Loucy (cell line): Measurements from ENCODE around the gene ZNF514.

Experiments
- H2AFZ ChIP-seq: fragments of 200-600 bp; sonication (generic); 2 replicates; pipeline ENCODE4 v1.6.0; 2016; ENCODE audit warnings: antibody characterized with exemption, mild to moderate bottlenecking, low read length, moderate library complexity
- H3F3A ChIP-seq: fragments of 200-600 bp; 2 replicates; pipeline ENCODE4 v1.6.0; 2016; ENCODE audit warnings: antibody characterized with exemption, low read depth, mild to moderate bottlenecking
- H3K27me3 ChIP-seq: fragments of 200-600 bp; sonication (generic); 2 replicates; pipeline ENCODE4 v1.6.1; 2014; ENCODE audit warnings: low read length, mild to moderate bottlenecking; ENCODE audit not compliant: insufficient read depth, poor library complexity, severe bottlenecking
- H3K36me3 ChIP-seq: fragments of 200-600 bp; sonication (generic); 2 replicates; pipeline ENCODE4 v1.6.1; 2016; ENCODE audit warnings: low read length; ENCODE audit not compliant: insufficient read depth
- H3K4me1 ChIP-seq: fragments of 200-600 bp; sonication (generic); 2 replicates; pipeline ENCODE4 v1.5.1; 2014; ENCODE audit warnings: low read length, mild to moderate bottlenecking; ENCODE audit not compliant: insufficient read depth, poor library complexity, severe bottlenecking
- H3K4me2 ChIP-seq: fragments of 200-600 bp; sonication (generic); 2 replicates; pipeline ENCODE4 v1.6.0; 2014; ENCODE audit warnings: antibody characterized with exemption, low read length, low read depth, mild to moderate bottlenecking; ENCODE audit not compliant: poor library complexity, severe bottlenecking
- H3K4me3 ChIP-seq: fragments of 200-600 bp; sonication (generic); 2 replicates; pipeline ENCODE4 v1.5.1; 2014; ENCODE audit warnings: low read length, mild to moderate bottlenecking, mixed read lengths; ENCODE audit not compliant: poor library complexity, severe bottlenecking
- H3K79me2 ChIP-seq: fragments of 200-600 bp; sonication (generic); 2 replicates; pipeline ENCODE4 v1.6.1; 2014; ENCODE audit warnings: low read length; ENCODE audit not compliant: insufficient read depth
- H3K9ac ChIP-seq: fragments of 200-600 bp; sonication (generic); 2 replicates; pipeline ENCODE4 v1.6.0; 2014; ENCODE audit warnings: mild to moderate bottlenecking, low read depth, low read length, moderate library complexity; ENCODE audit not compliant: poor library complexity, severe bottlenecking
- H3K9me2 ChIP-seq: fragments of 200-600 bp; sonication (generic); replicated peaks from 2 replicates; pipeline ENCODE4 v1.6.1; 2016; ENCODE audit warnings: low read depth, low read length, mixed read lengths
- H3K9me3 ChIP-seq: fragments of 200-600 bp; sonication (generic); 2 replicates; pipeline ENCODE4 v1.6.1; 2014; ENCODE audit warnings: mild to moderate bottlenecking, antibody characterized with exemption, low read length, low read depth; ENCODE audit not compliant: insufficient read depth
- H4K20me1 ChIP-seq: fragments of 200-600 bp; sonication (generic); 2 replicates; pipeline ENCODE4 v1.6.0; 2014; ENCODE audit warnings: antibody characterized with exemption, low read length, mild to moderate bottlenecking; ENCODE audit not compliant: insufficient read depth, poor library complexity, severe bottlenecking
- CTCF ChIP-seq: fragments of 200-600 bp; sonication (generic); conservative IDR thresholded peaks from 2 replicates; pipeline ENCODE4 v1.5.1; 2014; ENCODE audit warnings: mild to moderate bottlenecking, antibody characterized with exemption, low read length
- EZH2phosphoT487 ChIP-seq: fragments of 200-600 bp; IDR thresholded peaks from 2 replicates; pipeline ENCODE4 v1.6.1; 2018; ENCODE audit warnings: antibody characterized with exemption, mild to moderate bottlenecking, moderate library complexity, borderline replicate concordance

The ZNF514 gene

GRCh38 chr2:95115418-95115817 lies 44.2 kb downstream of the ZNF514 start:
- peak overlapping the region; percentile 21 for H3K4me2 ChIP-seq
- TF ChIP-seq EZH2phosphoT487 (no peak), CTCF (peak; percentile 83)
- H4K20me1 ChIP-seq, result peaks cover 35% of the 10 kb centered on the region
- peaks cover 24% of the 10 kb centered on the region for H3K79me2 ChIP-seq
- H3K9ac ChIP-seq, result no peak overlapping the region
- H3K4me3 ChIP-seq, result no peak overlapping the region
- H3F3A ChIP-seq, result no peaks in the 10 kb centered on the region
- H3K9me3 ChIP-seq, result no peaks in the 10 kb centered on the region
- no peak overlapping the region for H2AFZ ChIP-seq
- peaks cover 36% of the 10 kb centered on the region; the same call in 1 of the 2 replicates for H3K36me3 ChIP-seq
- H3K27me3 ChIP-seq, result no peaks in the 10 kb centered on the region
- peaks cover 35% of the 10 kb centered on the region for H3K4me1 ChIP-seq
- H3K9me2 ChIP-seq, result no peaks in the 10 kb centered on the region

DNA sequence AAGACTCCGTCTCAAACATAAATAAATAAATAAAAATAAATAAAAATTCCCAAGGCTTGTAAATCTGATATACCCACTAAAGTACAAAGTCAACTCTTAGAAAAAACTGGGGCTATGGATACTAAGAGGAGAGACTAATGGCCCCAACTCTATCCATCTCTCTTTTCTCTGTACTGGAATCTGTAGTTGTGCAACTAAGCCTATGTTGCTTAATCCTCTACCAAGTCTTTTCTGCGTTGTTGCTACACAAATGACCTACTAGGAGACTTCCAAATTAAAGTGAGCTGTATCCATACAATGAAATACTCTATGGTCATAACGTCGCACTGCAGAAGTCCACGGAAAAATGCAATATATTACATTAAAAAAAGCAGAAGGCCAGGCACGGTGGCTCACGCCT lies 46.2 kb downstream of the ZNF514 start:
- H3K36me3 ChIP-seq, result peaks cover 54% of the 10 kb centered on the region

GRCh38 chr2:95110395-95110794 lies 49.3 kb downstream of the ZNF514 start:
- H3K36me3 ChIP-seq, result peaks cover 82% of the 10 kb centered on the region
- no peaks in the 10 kb centered on the region for H3K9me3 ChIP-seq
- H4K20me1 ChIP-seq, result peaks cover 8% of the 10 kb centered on the region
- no peaks in the 10 kb centered on the region for H3K27me3 ChIP-seq
- H3F3A ChIP-seq, result no peaks in the 10 kb centered on the region
- TF ChIP-seq EZH2phosphoT487, result no peak
- no peak for TF ChIP-seq CTCF
- H3K9me2 ChIP-seq, result no peaks in the 10 kb centered on the region
- H2AFZ ChIP-seq, result no peak overlapping the region
- H3K4me2 ChIP-seq, result no peak overlapping the region
- no peak overlapping the region for H3K9ac ChIP-seq
- H3K4me3 ChIP-seq, result no peak overlapping the region
- H3K79me2 ChIP-seq, result no peaks in the 10 kb centered on the region
- peaks cover 4% of the 10 kb centered on the region for H3K4me1 ChIP-seq

More for the DNA sequence above, 46.2 kb downstream of the ZNF514 start:
- no peak overlapping the region for H3K9ac ChIP-seq
- no peaks in the 10 kb centered on the region for H3K9me3 ChIP-seq
- H2AFZ ChIP-seq, result no peak overlapping the region
- H3K4me1 ChIP-seq, result peaks cover 16% of the 10 kb centered on the region
- no peak overlapping the region for H3K4me2 ChIP-seq
- peaks cover 18% of the 10 kb centered on the region for H4K20me1 ChIP-seq
- no peaks in the 10 kb centered on the region for H3K9me2 ChIP-seq
- H3K4me3 ChIP-seq, result no peak overlapping the region
- H3F3A ChIP-seq, result no peaks in the 10 kb centered on the region
- peaks cover 4% of the 10 kb centered on the region; the same call in 1 of the 2 replicates for H3K79me2 ChIP-seq
- H3K27me3 ChIP-seq, result no peaks in the 10 kb centered on the region
- TF ChIP-seq EZH2phosphoT487 (no peak), CTCF (no peak)
